T-helper 2 cell treated with Interferon-gamma antibody and Interleukin-4, amounts not matched to agents 100 ng/mL and 5 ng/mL, for 36 hours (primary cell): ENCODE measurements around the gene DGUOK. TPM values are rescaled to one million over a fixed set of nuclear protein-coding genes. Genes with fewer than 3 reads are reported as not detected.
"Not testable (repeated sequence)": the region's sequence is repeated elsewhere in the genome, so short reads cannot be mapped to it uniquely, and the experiment has no call there.

Source experiments
- intact Hi-C: fragments of 100-400 bp; cut with micrococcal nuclease; formaldehyde crosslinking; loops from one replicate; pipeline ENCODE4 v1.15.1; 2023
- total RNA-seq: library from RNA; stranded (reverse); gene quantifications from 2 replicates; pipeline ENCODE4 v1.2.3, GENCODE V29; 2022

Gene DGUOK
- 63.9 and 65.6 TPM in 2 replicates for total RNA-seq

DNA sequence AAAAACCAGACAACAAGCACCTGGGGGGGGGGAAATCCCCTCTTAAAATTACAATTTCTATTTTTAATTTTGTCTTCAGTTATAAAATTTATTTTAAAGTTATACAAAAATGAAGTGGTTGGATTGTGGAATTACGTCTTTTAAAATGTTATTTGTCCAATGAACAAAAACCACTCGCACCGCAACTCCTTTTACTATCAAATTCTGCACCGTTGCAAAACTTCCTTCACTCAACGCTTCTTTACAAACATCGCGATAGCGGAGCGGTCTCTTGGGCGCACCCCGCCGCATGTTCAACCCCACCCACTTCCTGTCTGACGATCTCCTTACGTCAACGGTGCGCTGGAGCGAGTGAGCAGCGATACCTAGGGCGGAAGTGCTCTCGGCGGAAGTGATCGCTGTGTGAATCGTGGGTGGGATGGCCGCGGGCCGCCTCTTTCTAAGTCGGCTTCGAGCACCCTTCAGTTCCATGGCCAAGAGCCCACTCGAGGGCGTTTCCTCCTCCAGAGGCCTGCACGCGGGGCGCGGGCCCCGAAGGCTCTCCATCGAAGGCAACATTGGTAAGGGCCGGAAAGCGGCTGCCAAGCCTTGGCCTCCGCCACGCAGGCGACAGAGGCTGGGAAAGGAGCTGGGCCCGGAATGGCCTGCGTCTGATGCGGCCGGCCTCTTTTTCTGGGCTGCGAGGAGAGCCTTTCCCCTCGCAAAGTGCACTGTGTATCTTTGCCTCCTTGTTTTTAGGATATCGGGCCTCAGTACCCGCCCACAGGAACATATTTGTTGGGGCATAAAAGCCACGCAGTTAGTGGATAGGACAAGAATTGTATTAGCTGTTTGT lies at the start of gene DGUOK:
DGUOK (plus strand) TSS at position 388 of the 835 bp plus-strand sequence; CDS start at position 419, 31 bp downstream.
- intact Hi-C loops, result loop anchor here (1.0 to 10.0 kb wide), 8 partner anchors 60 to 272 kb away; partner anchors contain the start of genes BOLA3, MOB1A, MTHFD2 and STAMBP

DNA sequence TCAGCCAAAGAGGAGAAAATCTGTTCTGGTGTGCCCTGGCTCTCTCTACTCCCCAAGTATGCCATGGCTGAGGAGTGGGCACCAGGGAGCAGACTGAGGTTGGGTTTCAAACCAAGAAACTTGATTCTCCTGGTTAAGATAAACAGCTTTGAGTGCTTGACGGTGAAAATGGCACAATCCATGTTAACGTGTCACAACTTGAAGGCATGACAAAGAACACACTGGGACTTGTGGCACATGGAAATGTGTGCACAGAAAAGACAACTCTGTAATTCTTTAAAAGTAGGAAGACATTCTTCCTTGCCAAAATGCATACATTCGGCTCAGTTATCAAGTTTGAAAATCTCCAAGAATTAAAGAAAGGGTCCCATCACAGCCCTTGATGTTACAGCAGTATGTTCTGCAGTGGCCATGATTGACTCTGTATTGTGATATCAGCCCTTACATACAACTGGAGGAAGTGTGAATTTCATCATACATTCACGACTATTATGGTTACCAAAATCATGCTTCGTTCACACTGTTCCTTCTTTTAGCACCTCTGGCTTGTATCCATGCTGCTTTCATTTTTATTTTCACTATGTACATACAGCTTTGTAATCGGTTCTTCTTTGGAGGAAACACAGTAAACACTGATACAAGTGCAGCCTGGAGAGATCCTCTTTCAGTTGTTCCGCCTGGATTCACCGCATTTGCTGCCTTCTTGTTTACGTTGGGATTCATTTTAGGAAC lies 49.4 kb upstream of the DGUOK start:
- intact Hi-C loops, result no loop called here

DNA sequence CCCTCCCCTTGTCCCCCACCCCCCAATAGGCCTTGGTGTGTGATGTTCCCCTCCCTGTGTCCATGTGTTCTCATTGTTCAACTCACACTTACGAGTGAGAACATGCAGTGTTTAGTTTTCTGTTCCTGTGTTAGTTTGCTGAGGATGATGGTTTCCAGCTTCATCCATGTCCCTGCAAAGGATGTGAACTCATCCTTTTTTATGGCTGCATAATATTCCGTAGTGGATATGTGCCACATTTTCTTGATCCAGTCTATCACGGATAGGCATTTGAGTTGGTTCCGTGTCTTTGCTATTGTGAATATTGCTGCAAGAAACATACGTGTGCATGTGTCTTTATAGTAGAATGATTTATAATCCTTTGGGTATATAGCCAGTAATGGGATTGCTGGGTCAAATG lies 48.7 kb upstream of the DGUOK start:
- intact Hi-C loops, result not testable (repeated sequence)

DNA sequence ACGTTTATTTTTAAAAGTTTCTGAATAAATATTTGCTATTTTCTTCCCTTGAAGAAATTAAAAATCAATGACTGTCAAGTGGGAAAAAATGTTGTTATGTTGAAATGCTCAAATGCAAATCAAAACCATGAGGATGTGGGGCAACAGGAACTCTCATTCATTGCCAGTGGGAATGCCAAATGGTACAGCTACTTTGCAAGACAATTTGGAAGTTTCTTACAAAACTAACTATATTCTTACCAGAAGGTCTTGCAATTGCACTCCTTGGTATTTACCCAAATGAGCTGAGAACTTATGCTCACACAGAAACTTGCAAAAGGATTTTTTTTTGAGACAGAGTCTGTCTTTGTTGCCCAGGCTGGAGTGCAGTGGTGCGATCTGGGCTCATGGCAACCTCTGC lies 41.3 kb upstream of the DGUOK start:
- intact Hi-C loops, result no loop called here

DNA sequence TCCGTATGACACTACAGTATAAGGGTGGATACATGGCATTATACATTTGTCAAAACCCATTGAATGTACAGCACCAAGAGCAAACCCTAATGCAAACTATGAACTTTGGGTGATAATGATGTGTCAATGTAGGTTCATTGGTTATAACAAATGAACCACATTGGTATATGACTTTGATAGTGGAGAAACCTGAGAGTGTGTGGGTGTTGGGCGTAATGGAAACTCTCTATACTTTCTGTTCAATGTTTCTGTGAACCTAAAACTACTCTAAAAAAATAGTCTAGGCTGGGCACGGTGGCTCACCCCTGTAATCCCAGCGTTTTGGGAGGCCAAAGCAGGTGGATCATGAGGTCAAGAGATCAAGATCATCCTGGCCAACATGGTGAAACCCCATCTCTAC lies 40.3 kb upstream of the DGUOK start:
- intact Hi-C loops, result no loop called here

DNA sequence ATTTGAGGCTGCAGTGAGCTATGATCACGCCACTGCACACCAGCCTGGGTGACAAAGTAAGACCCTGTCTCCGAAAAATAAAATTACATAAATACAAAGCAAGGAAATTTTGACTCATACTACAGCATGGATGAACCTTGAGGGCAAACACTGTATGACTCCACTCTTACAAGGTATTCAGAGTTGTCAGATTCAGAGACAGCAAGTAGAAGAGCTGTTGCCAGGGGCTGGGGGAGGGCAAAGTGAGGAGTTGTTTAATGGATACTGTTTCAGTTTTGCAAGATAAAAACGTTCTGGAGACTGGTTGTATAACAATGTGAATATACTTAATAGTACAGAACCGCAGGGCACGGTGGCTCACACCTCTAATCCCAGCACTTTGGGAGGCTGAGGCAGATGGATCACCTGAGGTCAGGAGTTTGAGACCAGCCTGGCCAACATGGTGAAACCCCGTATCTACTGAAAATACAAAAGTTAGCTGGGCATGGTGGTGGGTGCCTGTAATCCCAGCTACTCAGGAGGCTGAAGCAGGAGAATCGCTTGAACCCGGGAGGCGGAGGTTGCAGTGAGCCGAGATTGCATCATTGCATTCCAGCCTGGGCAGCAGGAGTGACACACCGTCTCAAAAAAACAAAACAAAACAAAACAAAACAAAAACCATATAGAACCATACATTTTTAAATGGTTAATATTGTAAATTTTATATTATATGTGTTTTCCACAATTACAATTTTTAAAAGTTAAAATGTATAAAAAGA lies 38.9 kb upstream of the DGUOK start:
- intact Hi-C loops, result not testable (repeated sequence)

DNA sequence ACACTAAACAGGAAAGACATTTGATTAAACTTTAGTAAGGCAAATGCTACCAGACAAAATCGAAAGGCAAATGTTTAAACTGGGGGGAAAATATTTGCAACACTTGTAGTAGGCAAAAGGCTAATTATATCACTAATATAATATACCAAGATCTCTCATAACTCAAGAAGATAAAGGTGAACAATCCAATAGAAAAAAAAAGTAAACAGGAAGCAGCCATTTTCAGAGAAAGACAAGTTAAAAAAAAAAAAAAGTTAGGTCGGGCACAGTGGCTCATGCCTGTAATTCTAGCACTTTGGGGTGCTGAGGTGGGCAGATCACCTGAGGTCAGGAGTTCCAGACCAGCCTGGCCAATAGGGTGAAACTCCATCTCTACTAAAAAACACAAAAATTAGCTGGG lies 38.3 kb upstream of the DGUOK start:
- intact Hi-C loops, result no loop called here

DNA sequence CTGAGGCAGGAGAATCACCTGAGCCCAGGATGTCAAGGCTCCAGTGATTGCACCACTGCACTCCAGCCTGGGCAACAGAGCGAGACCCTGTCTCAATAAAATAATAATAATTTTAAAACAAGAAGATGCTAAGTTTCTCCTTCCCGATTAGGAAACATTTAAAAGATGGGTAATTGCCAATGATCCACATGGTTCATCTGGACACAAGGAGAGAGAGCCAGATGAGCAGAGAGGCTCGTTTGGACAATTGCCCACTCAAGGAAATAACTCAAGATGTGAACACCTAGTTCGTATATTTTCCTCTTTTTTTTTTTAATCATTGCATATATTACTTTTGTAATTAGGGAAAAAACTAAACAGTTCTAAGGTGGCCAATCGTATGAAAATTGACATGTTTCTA lies 37.5 kb upstream of the DGUOK start:
- intact Hi-C loops, result no loop called here

DNA sequence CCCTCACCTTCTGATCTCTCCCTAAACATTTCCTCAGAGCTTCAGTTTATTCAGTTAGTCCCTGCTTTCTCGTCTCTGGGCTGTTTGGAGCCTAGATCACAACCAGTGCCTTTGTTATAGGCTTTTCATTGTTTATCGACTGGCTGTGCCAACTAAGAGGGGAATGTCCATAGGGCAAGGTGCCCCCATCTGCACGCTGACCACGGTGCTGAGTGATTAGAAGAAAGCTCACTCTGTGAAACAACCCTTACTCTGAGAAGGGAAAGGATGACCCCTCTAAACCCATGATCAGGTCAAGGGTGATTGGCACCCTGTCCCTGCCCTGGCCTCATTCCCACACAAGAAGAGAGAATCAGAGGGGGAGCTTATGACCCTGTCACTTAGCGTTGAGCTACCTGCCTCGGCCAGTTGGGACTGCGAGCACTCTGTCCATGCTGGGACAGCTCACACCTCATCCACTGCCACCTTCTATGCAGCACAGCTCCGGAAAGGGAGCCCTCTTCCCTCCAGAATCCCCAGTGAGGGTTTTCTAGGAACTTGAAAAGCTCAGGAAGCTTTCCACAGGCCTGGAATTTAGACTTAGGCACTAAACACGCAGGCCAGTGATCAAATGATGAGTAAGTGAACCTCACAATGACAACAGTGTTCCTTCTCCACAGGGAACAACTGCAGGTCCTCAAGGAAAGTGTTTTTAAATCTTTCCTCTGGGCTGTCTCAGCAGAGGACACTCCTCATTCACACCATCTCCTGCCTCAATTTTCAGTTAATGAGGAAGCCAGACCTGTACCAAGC lies 36.2 kb upstream of the DGUOK start:
- intact Hi-C loops, result no loop called here

DNA sequence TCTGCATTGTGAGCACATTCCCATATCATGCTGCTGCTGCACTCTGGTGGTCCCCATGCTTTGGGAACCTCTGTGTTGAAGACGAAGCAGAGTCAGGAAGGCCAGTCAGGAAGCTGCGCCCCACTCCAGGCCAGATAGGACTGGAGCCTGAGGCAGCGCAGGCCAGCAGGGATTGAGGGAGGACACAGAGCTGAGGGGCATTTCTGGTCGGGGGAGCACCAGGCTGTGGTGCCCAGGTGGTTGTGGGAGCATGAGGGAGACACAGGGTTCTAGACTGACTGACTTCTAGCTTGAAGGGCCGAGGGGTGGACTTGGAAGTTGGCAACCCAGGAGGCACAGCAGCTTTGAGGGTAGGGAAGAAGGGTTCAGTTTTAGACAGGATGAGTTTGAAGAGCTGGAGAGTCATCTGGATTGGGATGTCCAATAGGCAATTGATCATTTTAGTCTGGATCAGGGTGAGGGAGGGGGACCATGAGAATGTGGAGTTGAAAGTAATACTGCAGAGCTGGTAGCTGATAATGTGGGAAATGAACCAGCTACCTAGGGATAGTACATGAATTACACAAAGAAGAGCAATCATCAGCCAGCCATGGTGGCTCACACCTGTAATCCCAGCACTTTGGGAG lies 35.3 kb upstream of the DGUOK start:
- intact Hi-C loops, result no loop called here

DNA sequence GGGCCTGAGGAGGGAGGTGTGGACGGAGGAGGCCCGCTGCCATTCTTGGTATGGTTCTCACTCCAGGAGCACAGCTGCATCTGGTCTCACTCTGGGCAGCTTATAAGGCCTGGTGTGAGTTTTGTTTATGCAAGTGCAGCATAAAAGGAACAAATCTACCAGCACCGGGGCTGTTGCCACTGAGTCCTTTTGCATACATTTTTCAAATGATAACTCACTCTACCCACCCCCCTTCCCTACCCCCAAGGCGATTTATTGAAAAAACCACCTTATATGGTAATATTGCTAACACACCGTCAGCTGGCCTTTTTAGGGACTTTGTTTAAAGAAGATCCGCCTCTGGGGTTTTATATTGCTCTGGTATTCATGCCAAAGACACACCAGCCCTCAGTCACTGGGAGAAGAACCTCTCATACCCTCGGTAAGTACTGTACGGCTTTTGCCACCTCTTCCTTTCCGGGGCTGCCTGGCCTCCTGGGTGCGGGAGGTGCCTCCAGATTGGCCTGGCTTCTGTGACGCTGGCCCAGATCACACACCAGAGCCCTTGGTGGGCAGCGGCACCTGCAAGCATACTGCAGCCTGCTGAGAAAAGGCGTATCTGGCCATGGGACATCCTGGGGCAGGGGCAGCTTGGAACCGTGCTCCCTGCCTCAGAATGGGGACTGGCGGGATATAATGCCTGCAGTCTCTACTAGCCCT lies 33.9 kb upstream of the DGUOK start, which contains the start of gene ACTG2:
ACTG2 (plus strand) TSS at position 378 of the 699 bp plus-strand sequence. CDS start 8,304 bp downstream, outside the sequence.
- intact Hi-C loops, result no loop called here

DNA sequence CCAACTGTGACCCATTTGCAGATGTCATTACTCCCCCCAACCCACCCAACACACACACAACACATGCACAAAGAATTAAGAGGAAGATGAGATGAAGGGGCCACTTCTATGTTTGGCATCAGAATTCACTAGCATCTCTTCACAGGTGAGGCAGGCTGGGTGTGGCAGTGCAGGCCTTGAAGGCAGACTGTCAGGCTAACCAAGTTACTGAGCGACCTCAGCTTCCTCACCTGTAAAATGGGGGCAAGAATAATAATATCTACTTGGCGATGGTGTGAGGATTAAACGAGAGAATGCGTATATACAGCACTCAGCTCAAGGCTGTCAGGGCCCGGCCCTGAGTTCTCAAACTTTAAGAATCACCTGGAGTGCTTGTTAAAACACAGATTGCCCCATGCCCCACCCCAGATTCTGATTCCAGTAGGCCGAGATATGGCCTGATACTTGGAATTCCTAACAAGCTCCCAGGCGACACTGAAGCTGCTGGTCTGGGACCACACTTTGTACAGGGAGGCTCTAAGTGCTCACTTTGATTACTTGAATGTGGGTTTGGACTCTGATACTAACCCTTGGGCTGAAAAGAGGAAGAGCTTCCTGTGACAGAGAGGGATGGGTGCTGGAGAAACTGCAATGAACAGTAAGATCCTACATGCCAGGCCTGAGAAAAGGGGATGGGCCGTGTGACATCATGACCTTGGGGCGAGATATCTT lies 32.8 kb upstream of the DGUOK start:
- intact Hi-C loops, result no loop called here

DNA sequence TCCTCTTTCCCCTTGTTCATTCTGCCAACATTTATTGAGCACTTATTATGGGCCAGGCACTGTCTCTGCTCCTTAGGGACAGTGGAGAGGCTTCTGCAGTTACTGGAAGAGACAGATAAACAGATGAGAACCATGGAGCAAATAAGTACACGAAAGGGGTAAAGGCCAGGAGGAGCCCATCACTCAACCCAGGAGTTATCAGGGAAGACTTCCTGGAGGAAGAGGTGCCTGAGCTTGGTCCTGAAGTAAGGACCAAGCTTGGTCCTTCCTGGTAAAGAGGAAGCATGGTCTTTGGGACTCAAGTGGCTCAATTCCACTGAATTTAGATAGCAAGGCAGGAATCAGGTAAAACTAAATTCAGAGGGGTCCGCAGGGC lies 32.2 kb upstream of the DGUOK start:
- intact Hi-C loops, result no loop called here

DNA sequence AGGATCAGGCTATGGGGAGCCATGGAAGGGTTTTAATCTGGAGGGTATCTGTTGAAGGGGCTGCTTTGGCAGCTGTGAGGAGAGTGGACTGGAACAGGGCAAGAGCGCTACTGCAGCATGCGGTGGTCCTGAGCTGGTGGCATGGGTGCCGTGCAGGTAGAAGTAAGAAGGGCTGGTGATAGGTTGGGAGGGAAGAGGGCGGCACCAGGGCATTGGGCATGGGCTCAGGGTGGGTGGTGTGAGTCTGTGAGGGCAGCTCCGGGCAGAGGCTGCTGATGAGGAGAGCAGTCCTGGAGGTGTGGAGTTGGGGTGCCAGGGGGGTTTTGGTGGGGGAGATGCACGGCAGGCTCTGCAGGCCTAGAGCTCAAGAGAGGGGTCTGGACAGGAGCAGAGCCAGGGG lies 31.8 kb upstream of the DGUOK start:
- intact Hi-C loops, result no loop called here

DNA sequence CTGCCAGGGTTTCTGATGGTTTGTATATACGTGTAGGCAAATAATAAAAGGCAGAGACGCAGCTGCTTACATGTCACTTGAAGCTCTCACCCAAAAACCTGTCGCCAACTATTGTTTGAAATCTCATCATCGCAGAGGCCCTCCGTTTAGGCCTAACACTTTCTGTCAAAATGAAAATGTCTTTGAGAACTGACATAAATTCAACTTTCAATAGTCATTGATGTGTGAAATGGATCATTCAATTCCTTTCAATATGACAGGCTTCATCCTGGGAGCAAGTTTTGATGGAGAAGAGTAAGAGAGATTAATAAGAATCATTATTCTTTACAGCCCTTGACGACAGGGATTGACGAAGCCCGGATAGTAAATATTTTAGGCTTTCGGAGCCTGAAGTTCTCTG lies 31.2 kb upstream of the DGUOK start:
- intact Hi-C loops, result no loop called here

DNA sequence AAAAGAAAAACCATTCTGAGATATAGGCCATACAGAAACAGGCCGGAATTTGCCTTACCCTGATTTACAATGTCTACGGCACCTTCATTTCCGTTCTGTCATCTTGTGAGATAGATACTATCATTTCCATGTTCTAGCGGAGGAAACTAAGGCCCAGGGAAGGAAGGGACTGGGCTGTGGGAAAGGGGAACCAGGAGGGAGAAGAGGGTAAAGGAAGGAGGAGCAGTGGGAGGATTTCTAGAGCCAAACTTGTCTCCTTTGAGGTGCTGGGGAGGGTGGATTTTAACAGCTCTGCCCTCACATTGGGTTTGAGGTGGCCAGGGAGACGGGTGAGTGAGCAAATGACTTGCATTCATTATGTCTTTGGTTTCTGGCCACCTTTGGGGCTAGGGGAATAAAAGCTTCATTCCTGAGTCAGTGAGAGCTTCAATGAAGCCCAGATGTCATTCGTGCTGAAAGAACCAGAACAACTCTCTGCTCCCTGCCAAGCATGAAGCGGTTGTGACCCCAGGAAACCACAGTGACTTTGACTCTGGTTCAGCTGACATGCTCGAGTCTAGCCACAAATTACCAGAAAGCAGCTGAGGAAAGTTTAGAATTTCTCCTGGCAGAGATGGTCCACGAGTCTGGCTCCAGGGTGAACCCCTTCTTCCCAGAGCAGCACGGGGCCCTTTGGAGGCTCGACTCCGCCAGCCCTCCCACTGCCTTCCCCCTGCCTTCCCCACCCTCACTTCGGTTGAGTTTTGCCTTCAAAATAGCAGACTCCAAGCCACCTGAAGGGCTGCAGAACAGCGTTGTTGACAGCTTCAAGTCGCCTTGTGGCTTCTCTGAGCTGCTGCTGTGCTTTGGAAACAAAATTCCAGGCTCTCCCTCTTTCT lies 30.1 kb upstream of the DGUOK start:
- intact Hi-C loops, result no loop called here

DNA sequence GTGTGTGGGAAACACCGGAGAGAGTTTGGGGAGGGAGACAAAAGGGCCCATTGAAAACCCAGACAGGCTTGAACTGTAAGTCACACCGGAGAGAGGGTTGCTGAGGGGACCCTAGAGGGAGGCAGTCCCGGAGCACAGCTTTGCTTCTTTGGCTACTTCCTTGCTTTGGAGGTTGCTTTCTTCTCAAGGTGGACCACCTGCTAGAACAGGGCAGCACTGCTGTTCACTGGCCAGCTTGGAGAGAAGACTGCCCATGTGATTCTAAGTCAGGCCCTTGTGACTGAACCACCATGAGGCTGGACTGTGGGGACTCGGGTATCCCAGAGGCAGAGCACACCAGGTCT lies 29.5 kb upstream of the DGUOK start:
- intact Hi-C loops, result no loop called here

DNA sequence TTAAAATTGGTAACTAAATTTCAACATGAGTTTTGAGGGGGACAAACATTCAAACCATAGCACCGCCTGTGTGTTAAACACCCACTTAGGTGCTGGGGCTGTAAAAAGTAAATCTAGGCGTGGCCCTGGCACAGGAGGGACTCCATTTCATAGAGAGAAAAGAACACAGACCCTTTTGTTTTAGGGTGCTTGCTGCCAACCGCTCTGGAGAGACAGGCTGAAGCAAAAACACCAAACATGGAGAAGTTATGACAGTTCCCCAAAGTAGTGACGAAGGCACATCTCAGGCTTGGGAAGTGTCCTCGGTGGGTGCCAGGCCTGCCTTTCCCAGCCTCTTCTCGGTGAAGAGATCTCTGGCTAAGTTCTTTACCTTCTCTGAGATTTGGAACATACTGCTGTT lies 28.7 kb upstream of the DGUOK start:
- intact Hi-C loops, result no loop called here
